ENCODE measurements around the gene RNF144A.

GRCh38 chr2:6955511-6956136, 38.4 kb downstream of the RNF144A start:
- TF ChIP-seq, protein P1, sequence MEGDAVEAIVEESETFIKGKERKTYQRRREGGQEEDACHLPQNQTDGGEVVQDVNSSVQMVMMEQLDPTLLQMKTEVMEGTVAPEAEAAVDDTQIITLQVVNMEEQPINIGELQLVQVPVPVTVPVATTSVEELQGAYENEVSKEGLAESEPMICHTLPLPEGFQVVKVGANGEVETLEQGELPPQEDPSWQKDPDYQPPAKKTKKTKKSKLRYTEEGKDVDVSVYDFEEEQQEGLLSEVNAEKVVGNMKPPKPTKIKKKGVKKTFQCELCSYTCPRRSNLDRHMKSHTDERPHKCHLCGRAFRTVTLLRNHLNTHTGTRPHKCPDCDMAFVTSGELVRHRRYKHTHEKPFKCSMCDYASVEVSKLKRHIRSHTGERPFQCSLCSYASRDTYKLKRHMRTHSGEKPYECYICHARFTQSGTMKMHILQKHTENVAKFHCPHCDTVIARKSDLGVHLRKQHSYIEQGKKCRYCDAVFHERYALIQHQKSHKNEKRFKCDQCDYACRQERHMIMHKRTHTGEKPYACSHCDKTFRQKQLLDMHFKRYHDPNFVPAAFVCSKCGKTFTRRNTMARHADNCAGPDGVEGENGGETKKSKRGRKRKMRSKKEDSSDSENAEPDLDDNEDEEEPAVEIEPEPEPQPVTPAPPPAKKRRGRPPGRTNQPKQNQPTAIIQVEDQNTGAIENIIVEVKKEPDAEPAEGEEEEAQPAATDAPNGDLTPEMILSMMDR (conservative IDR thresholded peaks at IDR 0.05; ENCODE audit: low read length) = no peak
- no peak for TF ChIP-seq EZH2phosphoT487 (IDR thresholded peaks at IDR 0.05; ENCODE audit: borderline replicate concordance)
